ENCODE measurements around the gene LRRC25.

Gene LRRC25

DNA sequence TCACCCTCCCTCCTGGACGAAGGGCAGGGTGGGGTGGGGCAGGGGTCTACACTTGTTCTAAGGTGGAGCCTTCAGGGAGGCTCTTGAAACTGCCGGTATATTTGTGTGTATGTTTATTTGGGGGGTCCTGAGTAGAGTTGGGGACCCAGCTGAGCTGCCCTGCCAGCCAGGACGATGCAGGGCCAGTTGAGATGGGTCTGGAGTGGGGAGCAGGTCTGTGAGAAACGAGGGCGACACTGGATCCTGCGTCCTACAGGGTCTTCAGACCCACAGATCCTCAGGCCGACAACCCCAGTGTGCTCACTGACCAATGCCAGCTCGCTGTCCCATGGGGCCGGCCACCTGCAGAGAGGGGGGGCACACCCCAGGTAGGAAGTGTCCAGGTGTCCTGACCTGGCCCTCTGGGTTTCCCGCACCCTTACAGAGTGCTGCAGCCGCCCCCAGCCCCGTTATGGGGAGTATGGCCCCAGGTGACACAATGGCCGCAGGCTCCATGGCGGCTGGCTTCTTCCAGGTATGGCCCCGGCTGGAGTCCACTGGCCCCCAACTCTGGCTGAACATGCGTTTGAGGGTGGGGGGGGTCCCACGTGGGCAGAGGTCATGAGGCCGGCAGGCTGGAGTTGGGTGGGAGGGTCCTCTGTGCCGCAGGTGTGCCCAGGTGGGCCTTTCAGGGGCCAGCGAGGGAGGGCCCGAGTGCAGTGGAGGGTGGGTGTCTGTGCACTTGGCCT, 33.2 kb upstream of the LRRC25 start:
- H3K4me1 ChIP-seq (ENCODE audit: low read length) = peaks cover 32% of the 10 kb centered on the region
- no peak overlapping the region for H3K27ac ChIP-seq (ENCODE audit: low read length)

DNA sequence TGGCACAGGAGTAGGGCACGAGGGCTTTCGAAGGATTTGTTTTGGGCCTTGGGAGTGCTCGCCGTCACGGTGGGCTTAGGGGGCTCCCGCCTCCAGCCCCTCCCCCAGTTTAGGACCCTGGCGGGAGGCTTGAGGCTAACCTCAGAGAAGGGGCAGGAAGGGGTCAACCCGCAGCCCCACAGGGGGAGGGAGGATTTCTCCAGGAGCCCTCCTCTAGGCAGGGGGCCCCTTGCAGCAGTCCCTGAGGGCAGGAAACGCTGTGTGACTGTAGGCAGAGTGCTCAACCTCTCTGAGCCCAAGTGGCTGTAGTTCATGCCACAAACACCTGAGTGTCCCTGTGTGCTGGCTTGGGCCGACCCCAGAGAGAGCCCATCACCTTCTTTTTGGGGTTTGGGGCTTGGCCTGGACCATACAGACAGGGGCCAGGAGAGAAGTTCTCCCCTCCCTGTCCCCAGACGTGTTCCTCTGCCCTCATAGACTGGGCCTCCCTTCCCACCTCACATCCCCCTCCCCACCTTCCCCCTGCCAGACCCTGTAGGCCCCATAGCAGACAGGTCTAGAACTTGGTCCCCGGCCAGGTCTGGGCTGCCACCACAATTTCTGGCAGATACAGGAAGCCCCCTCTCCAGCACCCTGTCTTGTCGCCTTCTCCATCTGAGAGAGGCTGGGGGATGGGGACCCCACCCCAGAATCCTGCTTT, 32.4 kb upstream of the LRRC25 start:
- H3K4me3 ChIP-seq (ENCODE audit: low read length) = peak overlapping the region; percentile 70
- H3K27ac ChIP-seq (ENCODE audit: low read length) = no peak overlapping the region
- peaks cover 2% of the 10 kb centered on the region for H3K36me3 ChIP-seq (replicated peaks; ENCODE audit: low read depth, low read length)
- H3K27me3 ChIP-seq (ENCODE audit: low read depth, low read length) = no peaks in the 10 kb centered on the region
- no peaks in the 10 kb centered on the region for H3K9me3 ChIP-seq (ENCODE audit: insufficient read depth, low read length)
- no peak overlapping the region for H2AFZ ChIP-seq (ENCODE audit: low read depth, low read length)
- H4K20me1 ChIP-seq (ENCODE audit: insufficient read depth, low read length) = peaks cover 36% of the 10 kb centered on the region
- TF ChIP-seq, protein P1, sequence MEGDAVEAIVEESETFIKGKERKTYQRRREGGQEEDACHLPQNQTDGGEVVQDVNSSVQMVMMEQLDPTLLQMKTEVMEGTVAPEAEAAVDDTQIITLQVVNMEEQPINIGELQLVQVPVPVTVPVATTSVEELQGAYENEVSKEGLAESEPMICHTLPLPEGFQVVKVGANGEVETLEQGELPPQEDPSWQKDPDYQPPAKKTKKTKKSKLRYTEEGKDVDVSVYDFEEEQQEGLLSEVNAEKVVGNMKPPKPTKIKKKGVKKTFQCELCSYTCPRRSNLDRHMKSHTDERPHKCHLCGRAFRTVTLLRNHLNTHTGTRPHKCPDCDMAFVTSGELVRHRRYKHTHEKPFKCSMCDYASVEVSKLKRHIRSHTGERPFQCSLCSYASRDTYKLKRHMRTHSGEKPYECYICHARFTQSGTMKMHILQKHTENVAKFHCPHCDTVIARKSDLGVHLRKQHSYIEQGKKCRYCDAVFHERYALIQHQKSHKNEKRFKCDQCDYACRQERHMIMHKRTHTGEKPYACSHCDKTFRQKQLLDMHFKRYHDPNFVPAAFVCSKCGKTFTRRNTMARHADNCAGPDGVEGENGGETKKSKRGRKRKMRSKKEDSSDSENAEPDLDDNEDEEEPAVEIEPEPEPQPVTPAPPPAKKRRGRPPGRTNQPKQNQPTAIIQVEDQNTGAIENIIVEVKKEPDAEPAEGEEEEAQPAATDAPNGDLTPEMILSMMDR (IDR thresholded peaks at IDR 0.05; ENCODE audit: low read depth, low read length) = no peak
- TF ChIP-seq EZH2phosphoT487 (IDR thresholded peaks at IDR 0.05; ENCODE audit: low read depth) = no peak
- peaks cover 32% of the 10 kb centered on the region for H3K4me1 ChIP-seq (ENCODE audit: low read length)
- peak overlapping the region; percentile 25; the same call in 1 of the 2 replicates for H3K9ac ChIP-seq (ENCODE audit: low read length)
- H3K4me2 ChIP-seq (ENCODE audit: low read length) = peak overlapping the region; percentile 72
- H3K79me2 ChIP-seq (ENCODE audit: low read length) = peaks cover 2% of the 10 kb centered on the region; the same call in 1 of the 2 replicates

More for the DNA sequence above, 33.2 kb upstream of the LRRC25 start:
- no peak overlapping the region for H3K9ac ChIP-seq (ENCODE audit: low read length)
- no peak overlapping the region for H3K4me2 ChIP-seq (ENCODE audit: low read length)
- H3K36me3 ChIP-seq (replicated peaks; ENCODE audit: low read depth, low read length) = peaks cover 3% of the 10 kb centered on the region
- no peaks in the 10 kb centered on the region for H3K9me3 ChIP-seq (ENCODE audit: insufficient read depth, low read length)
- no peak overlapping the region for H3K4me3 ChIP-seq (ENCODE audit: low read length)
- H4K20me1 ChIP-seq (ENCODE audit: insufficient read depth, low read length) = peaks cover 30% of the 10 kb centered on the region
- H3K79me2 ChIP-seq (ENCODE audit: low read length) = peaks cover 2% of the 10 kb centered on the region; the same call in 1 of the 2 replicates
- no peaks in the 10 kb centered on the region for H3K27me3 ChIP-seq (ENCODE audit: low read depth, low read length)
- H2AFZ ChIP-seq (ENCODE audit: low read depth, low read length) = no peak overlapping the region
- TF ChIP-seq, protein P1 (IDR thresholded peaks at IDR 0.05; ENCODE audit: low read depth, low read length) = no peak
- TF ChIP-seq EZH2phosphoT487 (IDR thresholded peaks at IDR 0.05; ENCODE audit: low read depth) = no peak

DNA sequence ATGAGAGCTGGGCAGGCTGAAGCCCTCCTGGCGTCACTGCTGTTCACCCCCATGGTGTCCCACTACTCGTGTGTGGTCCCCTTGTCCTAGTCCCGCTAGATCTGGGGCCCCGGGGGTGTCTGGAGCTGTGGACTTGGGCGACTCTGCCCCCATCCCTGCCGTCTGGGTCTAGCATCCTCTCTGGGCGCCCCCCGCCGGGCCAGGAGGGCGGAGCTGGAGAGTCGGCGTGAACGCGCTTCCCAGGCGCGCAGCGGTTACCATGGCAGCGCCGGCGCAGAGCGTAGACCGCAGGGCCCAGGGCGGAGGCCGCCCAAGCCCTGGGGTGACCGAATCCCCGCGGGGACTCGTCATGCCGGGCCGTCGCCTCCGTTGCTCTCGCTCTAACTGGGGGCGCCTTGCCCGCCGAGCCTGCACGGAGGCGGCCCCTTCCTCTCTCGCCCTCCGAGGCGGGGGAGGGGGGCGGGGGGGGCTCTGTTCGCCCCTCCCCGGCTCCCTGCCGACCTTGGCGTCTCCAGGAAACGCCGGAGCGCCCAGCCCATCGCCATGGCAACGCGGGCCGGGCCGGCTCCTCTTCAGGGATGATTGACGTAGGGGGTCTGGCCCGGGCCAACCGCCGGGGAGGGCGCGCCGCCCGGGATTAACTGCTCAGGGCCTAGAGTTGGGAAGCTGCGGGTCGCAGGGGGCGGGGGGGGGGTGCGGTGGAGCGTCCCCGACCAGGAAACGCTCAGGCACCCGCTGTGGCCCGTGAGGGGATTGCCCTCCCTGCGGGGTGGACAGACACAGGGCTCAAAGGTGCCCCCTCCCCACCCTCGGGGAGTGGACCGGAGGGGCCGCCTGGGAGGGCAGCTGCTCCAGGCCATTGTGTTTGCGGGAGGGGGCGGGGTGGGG, 31.6 kb upstream of the LRRC25 start:
- Histone ChIP-seq H3K9ac (ENCODE audit: low read length) (peak overlapping the region; percentile 25; the same call in 1 of the 2 replicates), H3K79me2 (ENCODE audit: low read length) (peaks cover 6% of the 10 kb centered on the region; the same call in 1 of the 2 replicates), H3K36me3 (replicated peaks; ENCODE audit: low read depth, low read length) (peaks cover 2% of the 10 kb centered on the region), H3K4me2 (ENCODE audit: low read length) (peak overlapping the region; percentile 72), H2AFZ (ENCODE audit: low read depth, low read length) (no peak overlapping the region), H4K20me1 (ENCODE audit: insufficient read depth, low read length) (peaks cover 36% of the 10 kb centered on the region), H3K27me3 (ENCODE audit: low read depth, low read length) (no peaks in the 10 kb centered on the region), H3K4me3 (ENCODE audit: low read length) (peak overlapping the region; percentile 70), H3K27ac (ENCODE audit: low read length) (no peak overlapping the region), H3K9me3 (ENCODE audit: insufficient read depth, low read length) (no peaks in the 10 kb centered on the region), H3K4me1 (ENCODE audit: low read length) (peaks cover 27% of the 10 kb centered on the region)
- TF ChIP-seq EZH2phosphoT487 (IDR thresholded peaks at IDR 0.05; ENCODE audit: low read depth) = no peak
- TF ChIP-seq, protein P1 (IDR thresholded peaks at IDR 0.05; ENCODE audit: low read depth, low read length) = peak; percentile 8; the same call in 1 of the 2 replicates

Measured in OCI-LY3 (cell line).